Sciatic nerve (tissue), 2 donors: Measurements from ENCODE around the gene TBC1D22A. TPM values are rescaled to one million over a fixed set of nuclear protein-coding genes. Genes with fewer than 3 reads are reported as not detected.
A peak's percentile ranks its signal among the peaks of the same experiment; 100 is the strongest.

Experiments
- ATAC-seq: fragments of 200-7000 bp; cut with Tn5 transposase; one replicate; pipeline ENCODE4 v1.9.1; 2020; ENCODE audit warnings: mild to moderate bottlenecking, moderate library complexity
- DNase-seq: peaks from one replicate; pipeline ENCODE4 v3.0.0-alpha.2; 2020; ENCODE audit warnings: low spot score
- intact Hi-C: fragments of 100-400 bp; cut with DNase I; formaldehyde crosslinking; loops from one replicate; pipeline ENCODE4 v1.14.2; 2022
- total RNA-seq: library from RNA; stranded (reverse); fragmentation: NEBNext Ultra II Directional; extraction: Animal tissue kit (Norgen Biotek cat#: 25700); gene quantifications from one replicate; pipeline ENCODE4 v1.2.1, GENCODE V29; 2021
- donor health status: DM: no; HTN: no; CAD: no.
- donor health status: DM: no; HTN: no; CAD: no.

The TBC1D22A gene
- total RNA-seq, 1 donor from 2014 or later = 36.3 TPM

GRCh38 chr22:47198801-47199251 lies 436.4 kb downstream of the TBC1D22A start:
- no peak for DNase-seq
- intact Hi-C loops = no loop called here
- ATAC-seq = no peak

- intact Hi-C loops = no loop called here
- DNase-seq (no peak), ATAC-seq (no peak)
Measured at GRCh38 chr22:47199261-47199978, 437.0 kb downstream of the TBC1D22A start.

- ATAC-seq (no peak), DNase-seq (no peak)
- intact Hi-C loops = no loop called here
Measured at GRCh38 chr22:47199979-47200272, 437.5 kb downstream of the TBC1D22A start.

- intact Hi-C loops = no loop called here
- ATAC-seq (no peak), DNase-seq (no peak)
Measured at GRCh38 chr22:47200273-47201051, 438.0 kb downstream of the TBC1D22A start.

GRCh38 chr22:47201186-47201995 lies 438.9 kb downstream of the TBC1D22A start:
- DNase-seq = no peak
- intact Hi-C loops = no loop called here
- no peak for ATAC-seq

GRCh38 chr22:47201996-47202818 lies 439.8 kb downstream of the TBC1D22A start:
- DNase-seq (no peak), ATAC-seq (no peak)
- intact Hi-C loops = no loop called here

GRCh38 chr22:47202819-47203553 lies 440.5 kb downstream of the TBC1D22A start:
- intact Hi-C loops = no loop called here

GRCh38 chr22:47203554-47203991 lies 441.1 kb downstream of the TBC1D22A start:
- DNase-seq (peak; percentile 53), ATAC-seq (no peak)
- intact Hi-C loops = no loop called here

More at GRCh38 chr22:47202819-47203553, 440.5 kb downstream of the TBC1D22A start:
- ATAC-seq (no peak), DNase-seq (no peak)

- DNase-seq = peak; percentile 39
Measured at GRCh38 chr22:47204002-47204979, 441.8 kb downstream of the TBC1D22A start.

GRCh38 chr22:47205081-47205491 lies 442.6 kb downstream of the TBC1D22A start:
- DNase-seq (peak; percentile 41), ATAC-seq (no peak)
- intact Hi-C loops = no loop called here

More at GRCh38 chr22:47204002-47204979, 441.8 kb downstream of the TBC1D22A start:
- no peak for ATAC-seq
- intact Hi-C loops = no loop called here

GRCh38 chr22:47205554-47205953 lies 443.1 kb downstream of the TBC1D22A start:
- intact Hi-C loops = no loop called here
- peak; percentile 43 for DNase-seq
- no peak for ATAC-seq

GRCh38 chr22:47206164-47206563 lies 443.7 kb downstream of the TBC1D22A start:
- DNase-seq = peak; percentile 25
- no peak for ATAC-seq
- intact Hi-C loops = no loop called here

- intact Hi-C loops = no loop called here
Measured at GRCh38 chr22:47206666-47207218, 444.3 kb downstream of the TBC1D22A start.

GRCh38 chr22:47207387-47207786 lies 444.9 kb downstream of the TBC1D22A start:
- intact Hi-C loops = no loop called here
- DNase-seq (peak; percentile 17), ATAC-seq (no peak)

More at GRCh38 chr22:47206666-47207218, 444.3 kb downstream of the TBC1D22A start:
- DNase-seq (peak; percentile 26), ATAC-seq (no peak)

- intact Hi-C loops = no loop called here
- no peak for ATAC-seq
- DNase-seq = peak; percentile 42
Measured at GRCh38 chr22:47207846-47208554, 445.6 kb downstream of the TBC1D22A start.

GRCh38 chr22:47208630-47209029 lies 446.2 kb downstream of the TBC1D22A start:
- intact Hi-C loops = no loop called here
- ATAC-seq (no peak), DNase-seq (peak; percentile 15)
